ENCODE measurements around the gene SOAT1.
A peak's percentile ranks its signal among the peaks of the same experiment; 100 is the strongest.

Gene SOAT1

DNA sequence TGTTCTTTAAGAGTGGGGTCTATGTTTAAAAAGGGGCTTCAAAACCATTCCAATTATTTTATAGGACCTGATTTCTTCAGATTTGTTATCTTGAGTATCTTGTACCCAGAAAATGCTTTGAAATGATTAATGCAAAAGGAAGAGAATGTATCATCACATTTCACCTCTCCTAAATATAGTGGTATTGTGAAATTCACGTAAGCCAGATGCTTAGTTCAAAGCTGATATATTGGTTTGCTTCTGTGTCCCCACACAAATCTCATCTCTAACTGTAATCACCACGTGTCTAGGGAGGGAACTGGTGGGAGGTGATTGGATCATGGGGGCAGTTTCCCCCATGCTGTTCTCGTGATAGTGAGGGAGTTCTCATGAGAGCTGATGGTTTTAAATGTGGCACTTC is 8.5 kb downstream of the SOAT1 start:
- no peak overlapping the region for H3K4me3 ChIP-seq (ENCODE audit: control insufficient read depth, low read depth, low read length)
- TF ChIP-seq, protein P1, sequence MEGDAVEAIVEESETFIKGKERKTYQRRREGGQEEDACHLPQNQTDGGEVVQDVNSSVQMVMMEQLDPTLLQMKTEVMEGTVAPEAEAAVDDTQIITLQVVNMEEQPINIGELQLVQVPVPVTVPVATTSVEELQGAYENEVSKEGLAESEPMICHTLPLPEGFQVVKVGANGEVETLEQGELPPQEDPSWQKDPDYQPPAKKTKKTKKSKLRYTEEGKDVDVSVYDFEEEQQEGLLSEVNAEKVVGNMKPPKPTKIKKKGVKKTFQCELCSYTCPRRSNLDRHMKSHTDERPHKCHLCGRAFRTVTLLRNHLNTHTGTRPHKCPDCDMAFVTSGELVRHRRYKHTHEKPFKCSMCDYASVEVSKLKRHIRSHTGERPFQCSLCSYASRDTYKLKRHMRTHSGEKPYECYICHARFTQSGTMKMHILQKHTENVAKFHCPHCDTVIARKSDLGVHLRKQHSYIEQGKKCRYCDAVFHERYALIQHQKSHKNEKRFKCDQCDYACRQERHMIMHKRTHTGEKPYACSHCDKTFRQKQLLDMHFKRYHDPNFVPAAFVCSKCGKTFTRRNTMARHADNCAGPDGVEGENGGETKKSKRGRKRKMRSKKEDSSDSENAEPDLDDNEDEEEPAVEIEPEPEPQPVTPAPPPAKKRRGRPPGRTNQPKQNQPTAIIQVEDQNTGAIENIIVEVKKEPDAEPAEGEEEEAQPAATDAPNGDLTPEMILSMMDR (IDR thresholded peaks at IDR 0.05; ENCODE audit: control insufficient read depth, insufficient read depth, low read depth, low read length, missing control alignments): no peak
- DNase-seq (ENCODE audit: low read depth): no peak

DNA sequence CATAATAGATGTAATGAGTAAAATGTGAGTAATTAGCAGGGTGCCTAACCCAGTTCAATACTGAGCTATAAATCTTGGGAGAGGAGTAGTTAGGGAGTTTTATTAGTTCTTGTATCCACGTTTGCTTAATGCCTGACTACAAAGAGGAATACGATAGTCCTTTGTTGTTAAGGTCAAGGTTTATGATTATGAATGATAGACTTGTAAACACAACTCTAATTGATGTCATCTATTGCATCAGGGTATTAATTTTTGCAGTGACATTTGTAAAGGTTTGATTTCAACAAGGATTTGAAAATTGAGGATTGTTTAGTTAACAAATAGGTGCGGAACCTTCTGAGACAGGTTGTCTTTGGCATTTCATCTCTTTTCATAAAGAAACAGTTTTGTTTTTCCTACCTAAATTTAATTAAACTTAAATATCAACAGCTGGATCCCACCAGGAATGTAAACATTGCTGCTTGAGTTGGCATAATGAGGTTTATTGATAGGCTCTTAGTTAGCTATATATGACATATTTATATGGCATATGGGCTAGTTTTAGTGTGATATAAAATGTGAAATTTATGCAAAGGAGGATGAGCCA is 9.7 kb downstream of the SOAT1 start:
- no peak for DNase-seq (ENCODE audit: low read depth)
- TF ChIP-seq, protein P1 (IDR thresholded peaks at IDR 0.05; ENCODE audit: control insufficient read depth, insufficient read depth, low read depth, low read length, missing control alignments): no peak
- H3K4me3 ChIP-seq (ENCODE audit: control insufficient read depth, low read depth, low read length): no peak overlapping the region

DNA sequence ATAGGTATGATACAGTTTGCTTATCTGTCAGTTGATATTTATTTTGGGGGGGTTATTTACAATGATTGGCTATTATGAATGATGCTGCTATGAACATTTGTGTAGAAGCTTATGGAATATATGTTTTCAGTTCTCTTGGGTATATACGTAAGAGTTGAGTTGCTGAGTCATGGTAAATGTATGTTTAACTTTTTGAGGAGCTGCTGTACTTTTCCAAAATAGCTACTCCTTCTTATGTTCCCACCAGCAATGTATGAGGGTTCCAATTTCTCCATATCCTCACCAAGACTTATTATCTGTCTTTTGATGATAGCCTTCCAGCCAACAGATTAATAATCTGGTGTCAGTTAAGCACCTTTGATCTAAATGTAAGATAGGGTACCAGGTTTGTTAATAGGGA is 11.9 kb downstream of the SOAT1 start:
- no peak overlapping the region for H3K4me3 ChIP-seq (ENCODE audit: control insufficient read depth, low read depth, low read length)
- TF ChIP-seq, protein P1 (IDR thresholded peaks at IDR 0.05; ENCODE audit: control insufficient read depth, insufficient read depth, low read depth, low read length, missing control alignments): no peak
- no peak for DNase-seq (ENCODE audit: low read depth)

DNA sequence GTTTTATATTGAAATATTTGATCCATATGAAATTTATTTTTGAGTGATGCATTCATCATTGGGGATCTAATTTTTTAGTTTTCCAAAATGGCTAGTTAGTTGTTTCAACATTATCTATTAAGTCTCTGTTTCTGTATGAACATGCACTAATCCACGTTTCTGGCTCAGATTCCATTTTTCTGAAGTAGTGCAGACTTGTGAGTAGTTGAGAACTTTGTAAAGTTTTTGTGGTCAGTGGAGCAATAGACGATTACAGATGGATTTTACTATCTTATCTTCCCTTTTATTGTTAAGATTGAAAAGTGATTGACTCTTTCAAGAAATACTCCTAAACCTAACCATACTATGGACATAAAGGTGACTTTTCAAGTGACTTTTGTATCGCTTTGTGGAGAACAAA is 16.7 kb downstream of the SOAT1 start:
- peak; percentile 53 for DNase-seq (ENCODE audit: low read depth)
- H3K4me3 ChIP-seq (ENCODE audit: control insufficient read depth, low read depth, low read length): no peak overlapping the region
- TF ChIP-seq, protein P1 (IDR thresholded peaks at IDR 0.05; ENCODE audit: control insufficient read depth, insufficient read depth, low read depth, low read length, missing control alignments): no peak

DNA sequence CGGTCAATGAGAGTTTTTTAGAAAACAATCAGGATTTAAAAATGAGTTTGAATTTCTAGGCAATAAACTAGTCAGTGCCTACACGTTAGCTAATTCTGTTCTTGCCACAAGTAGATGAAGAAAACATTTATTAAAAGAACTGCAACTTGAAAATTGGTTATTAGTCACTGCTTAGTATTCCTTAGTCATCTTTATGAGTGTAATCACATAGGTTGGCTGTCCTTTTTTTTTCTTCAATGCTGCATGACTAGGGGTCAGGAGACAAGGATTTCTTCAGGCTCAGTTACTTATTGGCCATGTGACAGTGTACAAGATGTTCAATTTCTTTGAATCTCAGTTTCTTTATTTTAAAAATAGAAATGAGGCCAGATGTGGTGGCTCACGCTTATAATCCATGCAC is 17.1 kb downstream of the SOAT1 start:
- no peak overlapping the region for H3K4me3 ChIP-seq (ENCODE audit: control insufficient read depth, low read depth, low read length)
- TF ChIP-seq, protein P1 (IDR thresholded peaks at IDR 0.05; ENCODE audit: control insufficient read depth, insufficient read depth, low read depth, low read length, missing control alignments): no peak
- peak; percentile 64 for DNase-seq (ENCODE audit: low read depth)

DNA sequence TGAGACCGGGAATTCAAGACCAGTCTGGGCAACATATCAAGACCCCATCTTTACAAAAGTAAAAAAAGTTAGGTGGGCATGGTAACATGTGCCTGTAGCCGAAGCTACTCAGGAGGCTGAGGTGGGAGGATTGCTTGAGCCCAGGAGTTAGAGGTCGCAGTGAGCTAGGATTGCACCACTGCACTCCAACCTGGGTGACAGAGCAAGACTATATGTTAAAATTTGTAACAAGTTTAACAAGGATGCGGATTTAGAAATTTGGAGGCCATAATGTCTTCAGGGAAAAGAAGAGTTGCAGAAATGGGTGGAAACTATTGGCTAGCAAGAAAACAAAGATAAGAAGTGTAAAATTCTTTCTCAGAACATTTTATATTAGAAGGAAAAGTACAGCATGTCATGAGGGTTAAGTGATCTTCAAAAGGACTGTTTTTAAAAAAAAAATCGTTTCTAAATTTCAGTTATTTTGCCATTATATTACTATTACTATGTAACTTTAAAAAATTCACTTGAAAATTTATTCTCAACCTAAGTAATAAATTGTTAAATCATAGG is 17.6 kb downstream of the SOAT1 start:
- TF ChIP-seq, protein P1 (IDR thresholded peaks at IDR 0.05; ENCODE audit: control insufficient read depth, insufficient read depth, low read depth, low read length, missing control alignments): no peak
- DNase-seq (ENCODE audit: low read depth): no peak
- H3K4me3 ChIP-seq (ENCODE audit: control insufficient read depth, low read depth, low read length): no peak overlapping the region
